ENCODE data around the gene KBTBD8.

The KBTBD8 gene

DNA sequence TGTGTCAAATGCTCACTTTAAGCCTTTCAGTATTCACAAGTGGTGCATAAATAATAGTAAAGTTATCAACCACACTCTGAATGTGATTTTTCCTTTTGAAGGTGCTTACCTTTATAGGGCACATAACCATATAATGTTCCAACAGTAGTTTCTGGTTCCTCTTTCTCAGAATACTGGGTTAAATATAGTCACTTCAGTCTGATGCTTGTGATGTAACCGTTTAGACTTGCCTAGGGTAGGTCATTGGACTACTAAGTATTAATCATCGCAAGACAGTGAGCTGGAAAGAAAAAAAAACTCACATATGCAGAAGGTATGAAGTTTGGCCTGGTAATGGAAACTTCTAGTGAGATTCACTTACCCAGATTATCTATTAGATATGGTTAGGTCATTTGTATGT lies 1.9 kb downstream of the KBTBD8 start:
- DNase-seq: no peak

GRCh38 chr3:67001086-67001861 lies 3.2 kb downstream of the KBTBD8 start:
- DNase-seq: no peak

GRCh38 chr3:67005974-67006373 lies 7.9 kb downstream of the KBTBD8 start:
- no peak for DNase-seq

DNA sequence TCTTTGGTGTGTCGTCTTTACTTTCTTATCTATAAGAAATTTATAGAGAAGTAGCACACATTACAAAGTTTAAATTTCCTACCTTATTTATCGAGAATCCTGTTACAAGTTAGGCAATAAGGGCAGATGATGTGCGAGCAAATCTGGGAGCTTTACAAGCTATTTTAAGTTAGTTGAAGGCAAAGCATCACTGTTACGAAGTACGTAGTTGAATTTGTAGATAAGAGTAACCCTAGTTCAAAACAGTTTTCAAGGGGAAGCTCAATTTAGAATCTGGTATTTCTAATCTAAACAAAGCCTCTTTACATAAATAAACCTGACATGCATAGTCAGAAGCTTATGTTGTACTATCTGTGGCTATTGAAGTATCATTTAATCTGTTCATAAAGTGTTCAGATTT lies 8.4 kb downstream of the KBTBD8 start:
- no peak for DNase-seq

- DNase-seq: no peak
Measured at GRCh38 chr3:67008388-67008787, 10.3 kb downstream of the KBTBD8 start.

- no peak for DNase-seq
Measured at GRCh38 chr3:67009716-67010115, 11.6 kb downstream of the KBTBD8 start.

- no peak for DNase-seq
Measured at GRCh38 chr3:67011414-67012131, 13.5 kb downstream of the KBTBD8 start.

DNA sequence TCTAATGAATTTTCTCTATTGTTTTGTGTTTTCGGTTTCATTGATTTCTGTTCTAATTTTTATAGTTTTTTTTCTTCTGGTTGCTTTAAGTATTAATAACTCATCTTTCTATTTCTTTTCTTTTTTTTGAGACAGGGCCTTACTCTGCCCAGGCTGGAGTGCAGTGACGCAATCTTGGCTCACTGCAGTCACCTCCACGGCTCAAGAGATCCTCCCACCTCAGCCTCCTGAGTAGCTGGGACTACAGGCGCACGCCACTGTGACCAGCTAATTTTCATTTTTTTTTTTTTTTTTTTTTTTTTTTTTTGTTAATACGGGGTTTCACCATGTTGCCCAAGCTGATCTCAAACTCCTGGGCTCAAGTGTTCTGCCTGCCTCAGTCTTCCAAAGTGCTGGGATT lies 14.5 kb downstream of the KBTBD8 start:
- DNase-seq: no peak

DNA sequence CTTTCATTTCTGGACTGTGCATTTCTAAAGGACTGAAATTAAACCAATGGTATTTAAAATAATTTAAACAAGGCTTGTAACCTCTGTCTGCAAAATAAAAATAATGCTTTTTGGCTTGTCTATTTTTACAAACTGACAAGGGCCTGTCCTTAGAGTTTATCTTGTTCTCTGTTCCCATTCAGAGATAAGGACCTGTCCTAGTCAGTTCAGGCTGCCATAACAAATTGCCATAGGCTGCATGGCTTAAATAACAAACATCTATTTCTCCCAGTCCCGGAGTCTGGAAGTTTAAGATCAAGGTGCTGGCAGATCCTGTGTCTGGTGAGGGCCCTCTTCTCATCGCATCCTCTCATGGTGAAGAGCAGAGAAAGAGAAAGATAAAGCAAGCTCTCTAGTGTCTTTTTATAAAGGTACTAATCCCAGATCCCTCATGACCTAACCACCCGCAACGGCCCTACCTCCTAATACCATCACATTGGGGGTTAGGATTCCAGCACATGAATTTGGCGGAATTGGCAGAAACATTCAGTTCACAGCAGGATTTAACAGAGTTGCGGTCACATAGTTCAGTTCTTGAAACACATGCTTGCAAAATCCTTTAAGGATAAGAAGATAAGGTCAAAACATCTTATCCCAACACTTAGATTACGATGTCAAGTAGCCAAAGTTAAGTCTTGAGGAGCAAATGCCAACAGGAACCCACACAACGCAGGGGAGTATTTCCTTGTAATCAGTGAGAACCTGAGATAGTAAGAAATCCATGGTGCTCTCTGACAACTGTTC lies 17.8 kb downstream of the KBTBD8 start:
- no peak for DNase-seq

DNA sequence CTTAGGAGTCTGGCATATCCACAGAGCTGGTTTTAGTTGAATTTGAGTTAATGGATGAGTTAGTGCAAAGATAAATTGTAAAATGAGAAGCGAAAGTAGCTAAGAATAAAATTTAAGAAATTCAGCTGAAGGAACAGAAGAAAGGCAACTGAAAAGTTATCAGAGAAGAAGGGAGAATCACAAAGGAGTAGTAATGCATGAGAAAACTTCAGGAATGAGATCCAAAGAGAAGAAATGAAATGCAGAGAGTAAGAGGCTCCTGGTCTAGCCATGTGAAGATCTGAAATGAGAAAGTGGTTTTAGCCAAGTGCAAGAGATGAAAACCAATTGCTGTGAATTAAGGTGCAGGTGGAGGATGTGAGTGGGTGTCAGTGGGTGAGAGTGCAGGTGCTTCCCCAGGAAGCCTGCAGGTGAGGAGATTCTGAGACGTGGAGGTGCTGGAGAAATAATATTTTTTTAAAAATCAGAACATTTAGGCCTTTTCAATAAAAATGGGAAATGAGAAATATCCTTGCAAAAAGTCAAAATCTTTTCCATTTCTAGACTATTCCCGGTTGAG lies 18.5 kb downstream of the KBTBD8 start:
- no peak for DNase-seq

- DNase-seq: no peak
Measured at GRCh38 chr3:67017211-67017610, 19.1 kb downstream of the KBTBD8 start.

DNA sequence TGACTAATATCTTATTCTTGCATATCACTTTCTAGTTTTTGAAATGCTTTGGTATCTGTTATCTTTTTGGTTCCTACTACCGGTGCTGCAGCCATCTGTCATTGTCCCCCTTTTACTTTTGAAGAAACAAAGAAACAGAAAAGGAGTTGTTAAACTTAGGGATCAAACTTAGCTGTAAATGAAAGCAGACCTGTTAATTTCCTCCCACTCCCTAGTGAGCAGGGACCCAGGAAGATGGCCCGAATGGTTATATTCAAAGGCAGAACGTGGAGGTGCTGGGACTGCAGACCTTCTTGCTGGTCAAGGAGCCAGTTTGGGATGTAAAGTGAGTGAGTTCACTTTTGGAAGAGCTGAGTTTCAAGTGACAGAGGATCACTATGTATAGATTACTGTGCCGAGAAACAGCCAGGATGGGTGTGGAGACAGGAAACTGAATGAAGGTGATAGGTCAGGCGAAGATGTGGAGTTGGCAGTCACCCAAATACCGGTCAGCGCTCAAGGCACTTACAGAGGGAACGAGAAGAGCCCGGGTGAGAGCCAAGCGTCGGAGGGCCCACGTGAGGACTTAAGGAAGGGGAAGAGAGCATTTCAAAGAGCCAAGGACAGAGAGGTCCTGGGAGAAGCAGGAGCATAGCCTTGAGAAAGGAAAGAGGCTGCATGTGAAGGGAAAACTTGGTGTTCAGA lies 20.1 kb downstream of the KBTBD8 start:
- DNase-seq: no peak

DNA sequence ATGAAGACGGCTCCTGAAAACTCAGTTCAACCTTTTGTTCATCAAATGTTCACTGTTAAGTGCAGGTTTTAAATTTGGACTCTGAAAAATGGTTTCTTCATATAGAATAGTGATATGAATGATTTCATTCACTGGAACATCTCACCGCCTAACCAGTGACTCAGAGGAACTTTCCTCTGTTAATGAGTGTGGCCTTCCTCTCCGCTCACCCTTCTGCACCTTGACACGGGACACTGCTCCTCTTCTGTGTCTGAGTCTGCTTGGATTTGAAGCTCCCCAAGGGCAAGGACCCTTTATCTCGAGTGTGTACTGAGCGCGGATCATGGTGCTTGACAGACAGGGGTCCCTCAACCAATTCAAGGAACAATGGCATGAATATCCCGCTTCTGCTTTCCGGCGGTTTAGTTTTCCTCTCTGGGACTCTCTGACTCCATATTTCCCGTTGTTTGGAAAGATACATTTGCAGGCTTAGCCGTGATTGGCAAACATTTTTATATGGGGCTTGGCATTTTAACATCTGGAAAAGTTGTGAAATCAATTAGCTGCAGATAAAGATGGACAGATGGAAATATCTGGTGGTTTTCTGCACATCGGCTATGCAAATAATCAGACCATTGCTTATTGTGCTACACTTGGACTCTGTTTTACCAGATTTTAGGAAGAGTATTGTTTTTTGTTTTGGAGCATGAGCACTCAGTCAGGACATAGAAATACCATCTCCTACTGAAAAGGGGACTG lies 20.9 kb downstream of the KBTBD8 start:
- DNase-seq: no peak

GRCh38 chr3:67028001-67028784 lies 30.1 kb downstream of the KBTBD8 start:
- no peak for DNase-seq

DNA sequence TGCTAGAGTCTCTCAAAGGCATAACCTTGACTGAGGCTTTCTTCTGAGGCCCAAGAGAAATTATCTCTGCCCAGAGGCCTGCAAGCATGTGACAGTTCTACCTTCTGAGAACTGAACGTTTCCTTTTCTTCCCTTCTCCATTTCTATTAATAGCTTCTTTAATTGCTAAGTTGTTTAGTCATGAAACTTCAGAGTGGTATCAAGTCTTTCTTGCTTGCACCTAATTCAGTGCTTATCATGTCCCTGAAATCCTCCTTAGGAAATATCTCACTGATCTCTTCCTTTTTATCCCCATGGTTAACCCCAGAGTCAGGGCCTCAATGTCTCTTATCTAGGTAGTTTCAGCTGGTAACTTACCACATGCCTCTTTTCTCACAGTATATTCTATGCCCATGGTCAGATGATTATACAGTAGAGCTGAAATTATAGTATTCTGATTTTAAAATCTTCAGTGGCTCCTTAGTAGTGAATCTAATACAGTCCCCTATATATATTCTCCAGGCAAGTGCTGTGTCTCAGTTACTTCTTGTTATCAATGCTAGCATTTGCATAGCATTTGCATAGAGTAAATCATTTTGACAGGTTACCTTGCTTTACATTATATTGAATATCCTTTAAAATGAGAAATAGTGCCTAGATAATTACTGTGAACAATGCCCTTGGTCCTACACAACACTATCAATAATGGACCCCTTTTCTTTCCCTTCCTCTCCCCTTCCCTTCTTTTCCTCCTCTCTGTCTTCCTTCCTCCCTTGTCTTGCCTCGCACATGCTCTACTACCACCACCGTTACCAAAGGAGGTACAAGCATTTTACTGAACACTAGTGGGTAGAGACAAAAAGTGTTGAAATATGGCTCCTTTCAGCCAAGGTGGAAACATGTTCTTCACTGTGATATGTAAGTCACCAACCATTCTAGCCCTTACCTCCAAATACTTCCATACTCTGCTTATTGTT lies 33.0 kb downstream of the KBTBD8 start:
- no peak for DNase-seq

GRCh38 chr3:67031986-67032385 lies 33.9 kb downstream of the KBTBD8 start:
- no peak for DNase-seq

DNA sequence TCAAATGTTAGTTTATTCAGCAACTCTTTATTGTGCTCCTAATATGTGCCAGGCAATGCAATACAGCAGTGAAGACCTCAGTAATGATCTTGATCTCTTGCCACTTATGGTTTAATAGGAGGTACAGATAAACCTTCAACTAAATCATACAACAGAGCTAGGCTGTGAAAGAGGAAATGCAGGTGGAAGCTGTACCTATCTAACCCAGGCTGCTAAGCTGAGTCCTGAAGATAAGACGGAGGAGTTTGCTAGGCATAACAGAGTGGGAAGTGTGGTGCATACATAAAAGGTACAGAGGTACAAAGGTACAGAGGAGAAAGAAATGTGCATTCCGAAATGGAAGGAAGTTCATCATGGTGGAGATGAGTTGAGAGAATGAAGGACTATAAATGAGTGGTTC lies 35.0 kb downstream of the KBTBD8 start:
- DNase-seq: no peak

- no peak for DNase-seq
Measured at GRCh38 chr3:67034371-67034770, 36.3 kb downstream of the KBTBD8 start.

- no peak for DNase-seq
Measured at GRCh38 chr3:67037615-67038014, 39.5 kb downstream of the KBTBD8 start.

DNA sequence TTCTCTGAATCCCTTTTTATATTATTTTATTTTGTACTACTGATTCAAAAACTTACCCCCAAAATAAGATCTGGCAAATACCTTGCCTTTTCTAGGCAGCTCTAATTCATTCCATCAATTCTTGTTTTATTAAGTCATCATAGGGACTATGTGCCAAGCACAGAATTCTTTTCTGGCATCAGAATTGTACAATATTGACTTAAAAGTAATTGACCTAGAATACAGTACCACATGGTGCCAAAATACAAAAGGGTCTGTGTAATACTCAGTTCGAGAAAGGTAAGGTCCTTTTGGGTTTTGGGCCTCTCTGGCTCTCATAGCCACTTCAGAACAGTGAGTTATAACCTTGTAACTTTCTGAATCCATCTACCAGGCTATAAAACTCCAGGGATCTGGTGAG lies 46.2 kb downstream of the KBTBD8 start:
- DNase-seq: no peak

Measured in CD4-positive, alpha-beta T cell treated with Interleukin-15 for 1 hour (primary cell).